ENCODE results near the gene KLRG1. TPM values are rescaled to one million over a fixed set of nuclear protein-coding genes. Genes with fewer than 3 reads are reported as not detected.

KLRG1 gene
- total RNA-seq, 6 donors from 2014 or later: 1.8 to 8.9 (median 3.2) TPM; not detected in 1

GRCh38 chr12:8996682-8997405, 7.5 kb downstream of the KLRG1 start:
- no peak overlapping the region for H3K4me3 ChIP-seq
- ATAC-seq (ENCODE audit: low FRiP score in 2 of 2) (no peak), DNase-seq (no peak)
- no peaks in the 10 kb centered on the region for H3K4me1 ChIP-seq
- H3K36me3 ChIP-seq: no peaks in the 10 kb centered on the region
- no peak overlapping the region for H3K27ac ChIP-seq
- TF ChIP-seq EP300 (IDR thresholded peaks at IDR 0.05) (no peak), POLR2AphosphoS5 (IDR thresholded peaks at IDR 0.05) (no peak), POLR2A (IDR thresholded peaks at IDR 0.05) (no peak)
- TF ChIP-seq, protein P1, sequence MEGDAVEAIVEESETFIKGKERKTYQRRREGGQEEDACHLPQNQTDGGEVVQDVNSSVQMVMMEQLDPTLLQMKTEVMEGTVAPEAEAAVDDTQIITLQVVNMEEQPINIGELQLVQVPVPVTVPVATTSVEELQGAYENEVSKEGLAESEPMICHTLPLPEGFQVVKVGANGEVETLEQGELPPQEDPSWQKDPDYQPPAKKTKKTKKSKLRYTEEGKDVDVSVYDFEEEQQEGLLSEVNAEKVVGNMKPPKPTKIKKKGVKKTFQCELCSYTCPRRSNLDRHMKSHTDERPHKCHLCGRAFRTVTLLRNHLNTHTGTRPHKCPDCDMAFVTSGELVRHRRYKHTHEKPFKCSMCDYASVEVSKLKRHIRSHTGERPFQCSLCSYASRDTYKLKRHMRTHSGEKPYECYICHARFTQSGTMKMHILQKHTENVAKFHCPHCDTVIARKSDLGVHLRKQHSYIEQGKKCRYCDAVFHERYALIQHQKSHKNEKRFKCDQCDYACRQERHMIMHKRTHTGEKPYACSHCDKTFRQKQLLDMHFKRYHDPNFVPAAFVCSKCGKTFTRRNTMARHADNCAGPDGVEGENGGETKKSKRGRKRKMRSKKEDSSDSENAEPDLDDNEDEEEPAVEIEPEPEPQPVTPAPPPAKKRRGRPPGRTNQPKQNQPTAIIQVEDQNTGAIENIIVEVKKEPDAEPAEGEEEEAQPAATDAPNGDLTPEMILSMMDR (IDR thresholded peaks at IDR 0.05): no peak
- H3K27me3 ChIP-seq: no peaks in the 10 kb centered on the region
- H3K9me3 ChIP-seq: no peaks in the 10 kb centered on the region
- 81 to 83% methylated on average over 5 of the region's 5 CpGs for WGBS, 2 donors

- ATAC-seq (ENCODE audit: low FRiP score in 2 of 2) (no peak), DNase-seq (no peak)
- no peaks in the 10 kb centered on the region for H3K4me1 ChIP-seq
- TF ChIP-seq POLR2A (IDR thresholded peaks at IDR 0.05) (no peak), POLR2AphosphoS5 (IDR thresholded peaks at IDR 0.05) (no peak)
- no peak overlapping the region for H3K4me3 ChIP-seq
- WGBS, 2 donors: 93 to 94% methylated on average over 4 of the region's 4 CpGs
- no peaks in the 10 kb centered on the region for H3K9me3 ChIP-seq
- H3K27ac ChIP-seq: no peak overlapping the region
- no peaks in the 10 kb centered on the region for H3K27me3 ChIP-seq
- H3K36me3 ChIP-seq: no peaks in the 10 kb centered on the region
Measured at GRCh38 chr12:9001233-9001632, 11.9 kb downstream of the KLRG1 start.

GRCh38 chr12:9002335-9002734, 13.0 kb downstream of the KLRG1 start:
- DNase-seq: no peak
- H3K4me3 ChIP-seq: no peak overlapping the region
- H3K27ac ChIP-seq: no peak overlapping the region
- no peaks in the 10 kb centered on the region for H3K9me3 ChIP-seq
- no peak for TF ChIP-seq POLR2AphosphoS5 (IDR thresholded peaks at IDR 0.05)
- TF ChIP-seq POLR2A (IDR thresholded peaks at IDR 0.05): no peak
- TF ChIP-seq EP300 (IDR thresholded peaks at IDR 0.05): no peak
- TF ChIP-seq, protein P1 (IDR thresholded peaks at IDR 0.05): no peak
- no peaks in the 10 kb centered on the region for H3K27me3 ChIP-seq
- ATAC-seq (ENCODE audit: low FRiP score in 2 of 2): no peak
- no peaks in the 10 kb centered on the region for H3K36me3 ChIP-seq
- no peaks in the 10 kb centered on the region for H3K4me1 ChIP-seq

DNA sequence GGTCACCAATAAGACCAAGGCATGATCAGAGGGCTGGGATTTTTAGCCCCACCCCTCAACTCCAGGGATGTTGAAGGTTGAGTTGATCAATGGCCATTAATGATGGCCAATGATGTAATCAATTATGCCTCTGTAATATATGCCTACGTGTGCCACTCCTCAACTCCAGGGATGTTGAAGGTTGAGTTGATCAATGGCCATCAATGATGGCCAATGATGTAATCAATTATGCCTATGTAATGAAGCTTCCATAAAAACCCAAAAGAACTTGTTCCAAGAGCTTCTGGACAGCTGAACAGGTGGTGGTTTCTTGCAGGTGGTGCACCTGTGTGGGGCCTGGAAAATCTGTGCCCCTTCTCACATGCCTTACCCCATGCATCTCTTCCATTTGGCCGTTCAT, 33.2 kb downstream of the KLRG1 start:
- no peak for DNase-seq
- no peak overlapping the region for H3K27ac ChIP-seq
- ATAC-seq (ENCODE audit: low FRiP score in 2 of 2): no peak
- H3K27me3 ChIP-seq: no peaks in the 10 kb centered on the region
- H3K36me3 ChIP-seq: no peaks in the 10 kb centered on the region
- H3K4me3 ChIP-seq: no peak overlapping the region
- peaks cover 0 to 4% (median under 1%) of the 10 kb centered on the region in 4 donors for H3K9me3 ChIP-seq
- no peaks in the 10 kb centered on the region for H3K4me1 ChIP-seq
- TF ChIP-seq POLR2A (IDR thresholded peaks at IDR 0.05): no peak
- TF ChIP-seq, protein P1 (IDR thresholded peaks at IDR 0.05): no peak
- no peak for TF ChIP-seq POLR2AphosphoS5 (IDR thresholded peaks at IDR 0.05)
- no peak for TF ChIP-seq EP300 (IDR thresholded peaks at IDR 0.05)
- WGBS, 2 donors: 88 to 90% methylated on average over 2 of the region's 2 CpGs

- no peak for TF ChIP-seq POLR2A (IDR thresholded peaks at IDR 0.05)
- TF ChIP-seq, protein P1 (IDR thresholded peaks at IDR 0.05): no peak
- TF ChIP-seq POLR2AphosphoS5 (IDR thresholded peaks at IDR 0.05): no peak
- TF ChIP-seq EP300 (IDR thresholded peaks at IDR 0.05): no peak
- Histone ChIP-seq H3K27me3 (no peaks in the 10 kb centered on the region), H3K4me1 (no peaks in the 10 kb centered on the region), H3K4me3 (no peak overlapping the region), H3K9me3 (no peaks in the 10 kb centered on the region), H3K27ac (no peak overlapping the region), H3K36me3 (no peaks in the 10 kb centered on the region)
- ATAC-seq (ENCODE audit: low FRiP score in 2 of 2) (no peak), DNase-seq (no peak)
- WGBS, 2 donors: 97 to 98% methylated on average over 2 of the region's 2 CpGs
Measured at GRCh38 chr12:9024512-9024911, 35.2 kb downstream of the KLRG1 start.

All from upper lobe of left lung (tissue), 6 donors.